Dedifferentiated amniotic fluid mesenchymal stem cell (primary cell): ENCODE measurements around the gene GEMIN7.

ENCODE experiments used
- DNase-seq: peaks from one replicate; pipeline ENCODE4 v3.0.0-alpha.2; 2016; ENCODE audit errors: extremely low spot score

GEMIN7 gene

GRCh38 chr19:45128806-45129205 is 49.7 kb downstream of the GEMIN7 start:
- DNase-seq, result no peak

GRCh38 chr19:45130236-45130635 is 51.2 kb downstream of the GEMIN7 start:
- no peak for DNase-seq

- no peak for DNase-seq
These were observed 52.0 kb downstream of the GEMIN7 start for GRCh38 chr19:45130888-45131615.

GRCh38 chr19:45133661-45134060 is 54.6 kb downstream of the GEMIN7 start:
- DNase-seq, result no peak

- DNase-seq, result no peak
These were observed 56.3 kb downstream of the GEMIN7 start for GRCh38 chr19:45135176-45135885.

- DNase-seq, result no peak
These were observed 57.6 kb downstream of the GEMIN7 start for GRCh38 chr19:45136507-45137178.

GRCh38 chr19:45137179-45137761 is 58.2 kb downstream of the GEMIN7 start:
- DNase-seq, result no peak

GRCh38 chr19:45138303-45138751 is 59.3 kb downstream of the GEMIN7 start:
- no peak for DNase-seq

GRCh38 chr19:45139286-45140143 is 60.5 kb downstream of the GEMIN7 start:
- no peak for DNase-seq

- no peak for DNase-seq
These were observed 61.1 kb downstream of the GEMIN7 start for GRCh38 chr19:45140144-45140503.

- DNase-seq, result no peak
These were observed 61.5 kb downstream of the GEMIN7 start for GRCh38 chr19:45140533-45140932.
